ENCODE measurements around the gene IGSF9.

IGSF9 gene

DNA sequence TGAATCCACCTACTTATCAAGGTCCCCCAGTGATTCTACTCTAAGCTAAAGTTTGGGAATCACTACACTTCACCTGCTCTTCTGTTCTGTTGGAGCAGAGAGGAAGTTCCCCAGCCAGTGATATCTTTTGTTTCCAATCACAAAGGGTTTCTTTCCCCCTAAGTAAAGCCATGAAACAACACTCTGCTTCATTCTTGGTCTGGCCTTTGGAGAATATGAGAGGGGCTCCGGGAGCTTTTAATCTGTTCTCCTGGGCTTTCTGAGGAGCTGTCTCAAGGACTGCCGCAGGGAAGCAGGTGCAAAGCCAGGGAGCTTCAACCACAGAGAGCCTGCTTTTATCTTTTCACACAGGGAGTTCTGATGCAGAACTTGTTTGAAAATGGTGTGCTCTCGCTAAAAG is 18.7 kb upstream of the IGSF9 start:
- FAIRE-seq, result no peak
- DNase-seq (ENCODE audit: insufficient read length, low spot score), result no peak
- TF ChIP-seq SPI1 (IDR thresholded peaks at IDR 0.05; ENCODE audit: low read depth, low read length) (no peak), POU2F2 (IDR thresholded peaks at IDR 0.05; ENCODE audit: low read depth, low read length) (no peak), POLR2AphosphoS5 (IDR thresholded peaks at IDR 0.05; ENCODE audit: low read depth, low read length) (no peak), POLR2A (IDR thresholded peaks at IDR 0.05; ENCODE audit: low read depth, low read length) (no peak), PAX5 (IDR thresholded peaks at IDR 0.05; ENCODE audit: insufficient read depth, low read length, severe bottlenecking) (no peak), TAF1 (IDR thresholded peaks at IDR 0.05; ENCODE audit: low read depth, low read length) (no peak)

DNA sequence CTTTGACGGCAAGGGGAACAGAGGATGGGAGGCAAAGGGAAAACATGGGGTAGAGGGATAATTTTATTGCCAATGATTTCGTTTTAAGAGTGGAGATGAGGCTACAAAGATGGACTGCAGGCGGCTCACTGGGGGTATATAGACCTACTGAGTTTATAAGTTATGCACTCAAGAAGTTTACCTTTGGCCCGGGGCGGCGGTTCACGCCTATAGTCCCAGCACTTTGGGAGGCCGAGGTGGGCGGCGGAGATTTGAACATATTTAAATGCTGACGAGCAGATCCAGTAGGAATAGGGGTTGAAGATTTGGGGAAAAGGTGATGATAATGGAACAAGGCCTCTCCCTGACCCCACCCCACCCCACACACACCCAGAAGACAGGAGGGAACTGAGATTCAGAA is 16.8 kb upstream of the IGSF9 start:
- DNase-seq (ENCODE audit: insufficient read length, low spot score) (no peak), FAIRE-seq (no peak)
- TF ChIP-seq POLR2A (IDR thresholded peaks at IDR 0.05; ENCODE audit: low read depth, low read length) (no peak), POU2F2 (IDR thresholded peaks at IDR 0.05; ENCODE audit: low read depth, low read length) (no peak), POLR2AphosphoS5 (IDR thresholded peaks at IDR 0.05; ENCODE audit: low read depth, low read length) (no peak), PAX5 (IDR thresholded peaks at IDR 0.05; ENCODE audit: insufficient read depth, low read length, severe bottlenecking) (no peak), TAF1 (IDR thresholded peaks at IDR 0.05; ENCODE audit: low read depth, low read length) (no peak), SPI1 (IDR thresholded peaks at IDR 0.05; ENCODE audit: low read depth, low read length) (no peak)

GRCh38 chr1:159961636-159962035 is 16.2 kb upstream of the IGSF9 start:
- TF ChIP-seq PAX5 (IDR thresholded peaks at IDR 0.05; ENCODE audit: insufficient read depth, low read length, severe bottlenecking) (no peak), POU2F2 (IDR thresholded peaks at IDR 0.05; ENCODE audit: low read depth, low read length) (no peak), POLR2A (IDR thresholded peaks at IDR 0.05; ENCODE audit: low read depth, low read length) (no peak), TAF1 (IDR thresholded peaks at IDR 0.05; ENCODE audit: low read depth, low read length) (no peak), SPI1 (IDR thresholded peaks at IDR 0.05; ENCODE audit: low read depth, low read length) (no peak), POLR2AphosphoS5 (IDR thresholded peaks at IDR 0.05; ENCODE audit: low read depth, low read length) (no peak)
- FAIRE-seq, result no peak

GRCh38 chr1:159960721-159961381 is 15.4 kb upstream of the IGSF9 start:
- TF ChIP-seq PAX5 (IDR thresholded peaks at IDR 0.05; ENCODE audit: insufficient read depth, low read length, severe bottlenecking) (no peak), POLR2A (IDR thresholded peaks at IDR 0.05; ENCODE audit: low read depth, low read length) (no peak), POU2F2 (IDR thresholded peaks at IDR 0.05; ENCODE audit: low read depth, low read length) (no peak), TAF1 (IDR thresholded peaks at IDR 0.05; ENCODE audit: low read depth, low read length) (no peak), POLR2AphosphoS5 (IDR thresholded peaks at IDR 0.05; ENCODE audit: low read depth, low read length) (no peak), SPI1 (IDR thresholded peaks at IDR 0.05; ENCODE audit: low read depth, low read length) (no peak)
- FAIRE-seq (no peak), DNase-seq (ENCODE audit: insufficient read length, low spot score) (no peak)

More at GRCh38 chr1:159961636-159962035, 16.2 kb upstream of the IGSF9 start:
- no peak for DNase-seq (ENCODE audit: insufficient read length, low spot score)

DNA sequence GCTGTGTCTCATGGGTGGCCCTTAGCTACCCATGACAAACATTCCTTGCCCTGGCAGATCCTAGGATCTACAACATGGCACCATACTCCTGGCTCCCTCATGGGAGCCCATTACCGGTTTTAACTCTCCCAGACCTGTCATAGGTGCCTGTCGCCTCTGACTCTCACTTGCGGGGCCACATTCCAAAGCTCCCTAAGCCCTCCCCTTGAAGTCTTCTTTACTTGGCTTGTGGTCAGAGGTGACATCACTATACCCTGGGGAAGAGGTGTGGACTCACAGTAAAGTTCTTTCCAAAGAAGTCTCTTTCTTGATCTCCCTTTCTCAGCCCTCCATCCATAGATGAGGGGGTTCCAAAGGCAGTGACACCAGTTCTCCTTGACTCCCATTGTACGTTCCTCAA is 14.0 kb upstream of the IGSF9 start:
- no peak for FAIRE-seq
- DNase-seq (ENCODE audit: insufficient read length, low spot score), result no peak
- TF ChIP-seq PAX5 (IDR thresholded peaks at IDR 0.05; ENCODE audit: insufficient read depth, low read length, severe bottlenecking) (no peak), POLR2A (IDR thresholded peaks at IDR 0.05; ENCODE audit: low read depth, low read length) (no peak), SPI1 (IDR thresholded peaks at IDR 0.05; ENCODE audit: low read depth, low read length) (no peak), TAF1 (IDR thresholded peaks at IDR 0.05; ENCODE audit: low read depth, low read length) (no peak), POLR2AphosphoS5 (IDR thresholded peaks at IDR 0.05; ENCODE audit: low read depth, low read length) (no peak), POU2F2 (IDR thresholded peaks at IDR 0.05; ENCODE audit: low read depth, low read length) (no peak)

- DNase-seq (ENCODE audit: insufficient read length, low spot score) (no peak), FAIRE-seq (peak; percentile 48)
- TF ChIP-seq POLR2A (IDR thresholded peaks at IDR 0.05; ENCODE audit: low read depth, low read length) (no peak), TAF1 (IDR thresholded peaks at IDR 0.05; ENCODE audit: low read depth, low read length) (no peak), PAX5 (IDR thresholded peaks at IDR 0.05; ENCODE audit: insufficient read depth, low read length, severe bottlenecking) (no peak), POLR2AphosphoS5 (IDR thresholded peaks at IDR 0.05; ENCODE audit: low read depth, low read length) (no peak), SPI1 (IDR thresholded peaks at IDR 0.05; ENCODE audit: low read depth, low read length) (no peak), POU2F2 (IDR thresholded peaks at IDR 0.05; ENCODE audit: low read depth, low read length) (no peak)
Measured at GRCh38 chr1:159958719-159959380, 13.4 kb upstream of the IGSF9 start.

GRCh38 chr1:159957824-159958268 is 12.4 kb upstream of the IGSF9 start:
- TF ChIP-seq POLR2A (IDR thresholded peaks at IDR 0.05; ENCODE audit: low read depth, low read length) (no peak), POU2F2 (IDR thresholded peaks at IDR 0.05; ENCODE audit: low read depth, low read length) (no peak), TAF1 (IDR thresholded peaks at IDR 0.05; ENCODE audit: low read depth, low read length) (no peak), PAX5 (IDR thresholded peaks at IDR 0.05; ENCODE audit: insufficient read depth, low read length, severe bottlenecking) (no peak), POLR2AphosphoS5 (IDR thresholded peaks at IDR 0.05; ENCODE audit: low read depth, low read length) (no peak), SPI1 (IDR thresholded peaks at IDR 0.05; ENCODE audit: low read depth, low read length) (no peak)
- DNase-seq (ENCODE audit: insufficient read length, low spot score), result no peak
- no peak for FAIRE-seq

DNA sequence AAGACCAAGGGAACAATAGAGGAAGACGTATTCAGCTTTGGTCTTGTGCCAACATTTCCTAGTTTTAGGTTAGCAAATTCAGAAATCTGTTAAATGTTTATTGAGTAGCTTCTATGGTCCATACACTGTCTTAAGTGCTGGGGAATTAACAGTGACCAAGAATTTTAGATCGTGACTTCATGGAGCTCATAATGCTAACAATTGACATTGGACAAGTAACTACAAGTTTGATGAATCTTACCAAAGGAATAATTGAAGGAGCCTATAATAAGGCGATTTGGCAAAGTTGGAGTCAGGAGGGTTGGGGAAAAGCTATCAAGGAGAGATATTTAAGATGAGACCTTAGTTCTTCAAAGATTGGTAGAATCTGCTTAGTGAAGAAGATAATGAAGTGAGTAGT is 10.0 kb upstream of the IGSF9 start:
- TF ChIP-seq TAF1 (IDR thresholded peaks at IDR 0.05; ENCODE audit: low read depth, low read length) (no peak), POLR2AphosphoS5 (IDR thresholded peaks at IDR 0.05; ENCODE audit: low read depth, low read length) (no peak), PAX5 (IDR thresholded peaks at IDR 0.05; ENCODE audit: insufficient read depth, low read length, severe bottlenecking) (no peak), POU2F2 (IDR thresholded peaks at IDR 0.05; ENCODE audit: low read depth, low read length) (no peak), POLR2A (IDR thresholded peaks at IDR 0.05; ENCODE audit: low read depth, low read length) (no peak), SPI1 (IDR thresholded peaks at IDR 0.05; ENCODE audit: low read depth, low read length) (no peak)
- no peak for FAIRE-seq

More for the DNA sequence above, 10.0 kb upstream of the IGSF9 start:
- no peak for DNase-seq (ENCODE audit: insufficient read length, low spot score)
